SH-SY5Y (cell line): ENCODE data around the gene PEF1.

Experiments used
- GATA2 ChIP-seq: IDR thresholded peaks from 2 replicates; pipeline ENCODE4 v1.6.1; 2011; ENCODE audit warnings: mild to moderate bottlenecking, low read depth, low read length
- GATA3 ChIP-seq: IDR thresholded peaks from 2 replicates; pipeline ENCODE4 v1.6.1; 2011; ENCODE audit warnings: low read depth, mild to moderate bottlenecking, low read length, moderate library complexity

DNA sequence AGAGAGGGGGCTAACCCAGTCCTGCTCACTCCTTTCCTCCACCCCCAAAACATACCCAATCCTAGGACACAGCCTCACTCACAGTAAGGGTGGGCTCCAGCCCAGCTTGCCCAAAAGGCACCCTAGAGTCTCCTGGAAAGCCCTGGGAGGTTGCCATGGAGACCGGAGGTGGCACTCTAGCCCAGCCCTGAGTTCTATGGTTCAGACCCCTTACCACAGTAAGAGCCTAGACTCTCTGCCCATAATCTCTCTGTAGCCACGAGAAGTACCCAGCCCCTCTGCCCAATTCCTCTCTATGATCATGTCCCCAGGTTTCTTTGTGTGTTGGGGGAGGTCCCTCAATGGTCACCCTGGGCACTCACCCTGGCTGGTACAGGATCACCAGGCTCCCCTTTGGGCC is 44.7 kb upstream of the PEF1 start:
- TF ChIP-seq GATA3 (no peak), GATA2 (no peak)
